NAMALWA (cell line): ENCODE measurements around the gene PRDX2.
A peak's percentile ranks its signal among the peaks of the same experiment; 100 is the strongest.
"Not testable (repeated sequence)": the region's sequence is repeated elsewhere in the genome, so short reads cannot be mapped to it uniquely, and the experiment has no call there.

Experiments used
- DNase-seq: peaks from one replicate; pipeline ENCODE4 v3.0.0-alpha.2; 2015; ENCODE audit warnings: low spot score

PRDX2 gene

DNA sequence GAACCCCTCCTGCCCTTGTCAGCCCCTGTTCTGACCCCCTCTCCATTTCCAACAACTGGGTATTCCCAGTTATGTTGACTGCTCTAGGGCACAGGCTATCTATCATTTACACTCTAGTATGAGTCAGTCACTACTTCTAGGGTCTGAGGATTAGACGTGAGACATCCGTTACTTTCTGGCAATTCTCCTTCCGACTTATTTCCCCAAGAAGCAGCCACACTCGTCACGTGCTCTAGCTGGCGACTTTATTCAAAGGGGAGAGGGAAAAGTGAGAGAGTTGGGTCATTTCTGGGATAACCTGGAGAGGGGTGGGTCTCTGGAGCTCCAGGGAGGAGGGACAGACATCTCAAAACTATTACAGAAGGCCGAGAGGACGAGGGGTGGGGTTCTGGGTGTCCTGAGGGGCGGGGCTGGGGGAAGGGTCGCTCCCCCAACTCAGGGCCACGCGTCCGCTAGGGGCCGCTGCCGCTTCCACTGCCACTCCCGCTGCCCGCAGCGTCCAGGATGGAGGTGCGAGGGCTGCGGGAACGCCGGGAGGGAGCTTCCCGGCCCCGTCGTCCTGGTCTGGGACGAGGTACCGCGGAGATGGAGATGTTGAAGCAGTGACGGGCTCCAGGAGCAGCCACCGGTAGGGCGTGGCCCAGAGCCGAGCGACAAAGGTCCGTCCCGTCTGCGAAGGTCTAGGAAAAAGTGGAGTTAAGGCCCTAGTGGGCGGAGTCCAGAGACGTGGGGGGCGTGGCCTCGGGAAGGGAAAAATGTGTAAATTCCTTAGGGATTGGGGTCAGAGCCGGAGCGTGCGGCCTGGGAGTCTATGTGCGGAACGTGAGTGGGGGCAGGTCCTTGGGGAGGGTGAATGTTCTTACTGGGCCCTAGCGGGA lies 23.9 kb upstream of the PRDX2 start:
- no peak for DNase-seq

DNA sequence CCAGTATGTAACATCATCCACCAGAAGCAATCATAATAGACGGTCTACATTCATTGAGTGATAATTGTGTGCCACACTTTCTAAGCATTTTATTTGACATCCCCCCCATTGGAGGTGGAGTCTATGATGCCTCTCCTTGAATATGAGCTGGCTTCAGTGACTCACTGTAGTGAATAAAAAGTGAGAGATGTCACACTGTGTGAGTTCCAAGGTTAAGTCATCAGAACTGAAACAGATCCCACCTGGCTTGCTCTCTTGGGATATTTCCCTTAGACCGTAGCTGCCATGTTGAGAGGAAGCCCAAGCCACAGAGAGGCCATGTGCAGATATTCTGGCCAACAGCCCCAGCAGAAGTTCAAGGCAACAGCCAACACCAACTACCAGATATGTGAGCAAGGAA lies 20.2 kb upstream of the PRDX2 start:
- peak; percentile 28 for DNase-seq

DNA sequence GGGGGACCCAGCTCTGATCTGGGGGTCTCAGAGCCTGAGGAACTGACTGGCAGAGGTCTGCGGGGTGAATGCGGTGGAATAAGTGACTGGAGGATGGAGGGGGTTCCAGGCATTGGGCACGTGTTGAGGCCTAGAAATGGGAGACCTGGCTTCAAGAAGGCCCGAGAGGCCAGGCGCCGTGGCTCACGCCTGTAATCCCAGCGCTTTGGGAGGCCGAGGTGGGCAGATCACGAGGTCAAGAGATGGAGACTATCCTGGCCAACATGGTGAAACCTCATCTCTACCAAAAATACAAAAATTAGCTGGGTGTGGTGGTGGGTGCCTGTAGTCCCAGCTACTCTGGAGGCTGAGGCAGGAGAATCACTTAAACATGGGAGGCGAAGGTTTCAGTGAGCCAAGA lies 16.2 kb upstream of the PRDX2 start:
- not testable (repeated sequence) for DNase-seq

DNA sequence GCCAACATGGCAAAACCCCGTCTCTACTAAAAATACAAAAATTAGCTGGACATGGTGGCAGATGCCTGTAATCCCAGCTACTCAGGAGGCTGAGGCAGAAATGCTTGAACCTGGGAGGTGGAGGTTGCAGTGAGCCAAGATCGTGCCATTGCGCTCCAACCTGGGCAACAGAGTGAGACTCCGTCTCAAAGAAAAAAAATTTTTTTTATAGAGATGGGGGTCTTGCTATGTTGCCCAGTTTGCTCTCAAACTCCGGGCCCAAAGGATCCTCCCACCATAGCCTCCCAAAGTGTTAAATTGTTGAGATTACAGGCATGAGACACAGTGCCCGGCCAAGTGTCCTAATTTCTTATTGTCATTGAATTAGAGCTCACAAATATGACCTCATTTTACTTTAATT lies 15.6 kb upstream of the PRDX2 start:
- DNase-seq: not testable (repeated sequence)

DNA sequence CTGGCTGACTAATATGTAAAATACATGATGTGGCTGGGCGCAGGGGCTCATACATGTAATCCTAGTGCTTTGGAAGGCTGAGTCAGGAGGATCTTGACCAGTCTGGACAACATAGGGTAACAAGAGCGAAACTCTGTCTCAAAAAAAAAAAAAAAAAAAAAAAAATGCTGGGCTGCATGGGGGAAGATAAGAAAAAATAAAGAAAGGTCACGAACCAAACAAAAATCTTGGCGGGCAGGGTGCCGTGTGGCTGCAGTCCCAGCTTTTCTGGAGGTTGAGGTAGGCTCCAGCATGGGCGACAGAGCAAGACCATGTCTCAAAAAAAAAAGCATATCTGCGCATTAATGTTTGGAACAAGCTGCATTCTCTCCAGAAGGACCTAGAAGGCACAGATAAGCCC lies 13.5 kb upstream of the PRDX2 start:
- no peak for DNase-seq

DNA sequence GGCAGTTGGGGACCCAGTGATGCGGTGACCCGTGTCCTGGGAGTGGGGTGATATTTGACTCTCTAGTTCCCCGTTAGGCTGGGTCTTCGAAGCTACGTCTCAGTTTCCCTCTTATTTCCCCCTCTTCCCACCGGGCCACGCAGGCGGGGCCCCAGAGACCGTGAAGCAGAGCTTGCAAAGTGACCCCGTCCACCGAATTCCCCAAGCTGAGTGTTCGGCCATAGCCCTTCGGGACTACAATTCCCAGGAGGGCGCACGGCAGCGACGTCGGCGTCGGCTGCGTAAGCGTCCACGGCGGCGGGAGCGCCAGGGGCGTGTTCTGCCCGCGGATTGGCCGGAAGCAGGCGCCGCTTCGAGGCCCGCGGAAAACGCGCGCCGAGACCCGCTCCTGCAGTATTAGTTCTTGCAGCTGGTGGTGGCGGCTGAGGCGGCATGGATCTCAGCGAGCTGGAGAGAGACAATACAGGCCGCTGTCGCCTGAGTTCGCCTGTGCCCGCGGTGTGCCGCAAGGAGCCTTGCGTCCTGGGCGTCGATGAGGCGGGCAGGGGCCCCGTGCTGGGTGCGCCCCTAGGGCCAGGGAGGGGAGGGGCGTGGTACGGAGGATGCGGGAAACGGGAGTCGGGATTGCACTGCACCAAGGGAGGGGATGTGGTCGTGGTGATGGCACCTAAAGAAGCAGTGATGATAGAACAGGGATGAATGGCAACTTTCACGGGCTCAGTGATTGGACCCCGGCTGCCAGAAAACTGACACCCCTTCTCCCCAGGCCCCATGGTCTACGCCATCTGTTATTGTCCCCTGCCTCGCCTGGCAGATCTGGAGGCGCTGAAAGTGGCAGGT lies 4.9 kb upstream of the PRDX2 start, which contains the start of gene RNASEH2A:
Gene RNASEH2A, plus strand, starts transcription at position 343 of the 840 bp plus-strand sequence. Its CDS starts 90 bp downstream, at position 433.
- DNase-seq: peak; percentile 92

DNA sequence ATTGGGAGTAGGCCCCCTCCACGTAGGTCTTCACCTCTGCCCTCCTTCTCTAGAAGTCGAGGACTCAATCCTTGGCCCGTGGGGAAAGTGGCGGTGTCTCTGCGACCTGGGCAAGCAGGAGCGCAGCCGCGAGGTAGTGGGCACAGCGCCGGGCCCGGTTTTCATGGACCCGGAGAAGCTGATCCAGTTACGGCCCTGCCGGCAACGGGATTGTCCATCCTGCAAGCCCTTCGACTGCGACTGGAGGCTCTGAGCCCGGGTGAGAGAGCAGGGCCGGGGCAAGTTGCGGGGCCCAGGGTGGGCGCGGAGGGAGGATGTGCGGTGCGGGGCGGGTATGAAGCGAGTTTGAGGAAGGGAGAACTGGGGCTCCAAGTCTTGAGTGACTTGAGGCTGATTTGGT lies 2.5 kb upstream of the PRDX2 start:
- no peak for DNase-seq

DNA sequence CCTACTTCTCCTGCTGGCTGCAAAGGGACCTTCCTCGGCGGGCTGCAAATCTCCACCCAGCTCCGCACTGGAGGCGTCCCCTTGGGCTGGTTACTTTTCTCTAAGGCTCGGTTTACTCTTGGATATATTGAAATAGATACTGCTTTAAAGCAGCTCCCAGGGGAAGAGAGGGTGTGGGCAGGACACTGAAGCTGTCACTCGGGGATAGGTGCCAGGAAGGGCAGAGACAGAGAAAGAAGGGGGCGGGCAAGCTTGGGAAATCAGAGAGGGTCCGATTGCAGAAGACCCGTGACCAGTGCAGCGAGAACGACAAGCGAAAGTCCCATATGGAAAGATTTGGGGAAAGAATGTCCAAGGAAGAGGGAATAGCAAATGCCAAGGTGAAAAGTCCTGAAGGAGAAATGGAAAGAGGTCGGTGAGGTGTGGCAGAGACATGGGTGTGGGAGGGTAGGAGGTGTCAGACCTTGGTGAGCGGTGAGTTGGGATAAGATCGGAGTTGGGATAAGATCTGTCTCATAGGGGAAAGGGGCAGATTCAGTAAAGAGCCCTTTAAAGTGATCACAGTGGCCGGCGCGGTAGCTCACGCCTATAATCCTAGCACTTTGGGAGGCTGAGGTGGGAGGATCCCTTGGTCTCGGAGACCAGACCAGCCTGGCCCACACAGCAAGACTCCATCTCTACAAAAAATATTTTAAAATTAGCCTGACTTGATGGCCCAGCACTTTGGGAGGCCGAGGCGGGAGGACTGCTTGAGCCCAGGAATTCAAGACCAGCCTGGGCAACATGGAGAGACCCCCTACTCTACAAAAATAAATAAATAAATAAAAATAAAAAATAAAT lies 887 bp upstream of the PRDX2 start:
- no peak for DNase-seq

DNA sequence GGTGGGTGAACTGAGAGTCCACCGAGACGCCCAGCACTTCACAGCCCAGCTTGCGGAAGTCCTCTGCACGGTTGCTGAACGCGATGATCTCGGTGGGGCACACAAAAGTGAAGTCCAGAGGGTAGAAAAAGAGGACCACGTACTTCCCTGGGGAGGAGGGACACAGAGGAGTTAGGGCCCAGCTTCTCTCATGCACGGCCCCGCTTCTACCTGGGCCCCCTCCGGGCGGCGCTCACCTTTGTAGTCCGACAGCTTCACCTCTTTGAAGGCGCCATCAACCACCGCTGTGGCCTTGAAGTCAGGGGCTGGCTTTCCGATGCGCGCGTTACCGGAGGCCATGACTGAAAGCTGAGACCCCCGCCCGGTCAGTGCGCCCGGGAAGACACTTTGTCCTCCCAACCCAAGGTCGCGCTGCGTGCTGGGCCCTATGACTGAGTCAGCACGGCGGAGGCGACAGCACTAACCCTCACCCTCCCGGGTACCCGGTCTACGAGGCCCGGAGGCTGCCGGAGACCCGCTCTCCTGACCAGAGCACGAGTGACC lies 606 bp downstream of the PRDX2 start:
- no peak for DNase-seq

DNA sequence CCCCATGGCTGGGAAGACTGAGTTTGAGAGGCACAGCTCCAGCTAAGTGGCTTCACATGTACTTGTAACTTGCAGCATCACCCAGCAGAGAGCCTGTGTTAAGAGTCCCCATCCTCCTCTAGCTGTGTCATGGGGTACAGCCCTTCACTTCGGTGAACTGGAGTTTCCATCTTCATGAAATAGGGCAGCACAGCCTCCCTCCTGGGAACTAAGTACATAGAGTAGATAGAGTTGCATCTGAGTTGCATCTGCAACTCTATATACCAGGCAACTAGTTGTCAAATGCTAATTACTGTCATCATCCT lies 1.2 kb downstream of the PRDX2 start:
- DNase-seq: no peak

DNA sequence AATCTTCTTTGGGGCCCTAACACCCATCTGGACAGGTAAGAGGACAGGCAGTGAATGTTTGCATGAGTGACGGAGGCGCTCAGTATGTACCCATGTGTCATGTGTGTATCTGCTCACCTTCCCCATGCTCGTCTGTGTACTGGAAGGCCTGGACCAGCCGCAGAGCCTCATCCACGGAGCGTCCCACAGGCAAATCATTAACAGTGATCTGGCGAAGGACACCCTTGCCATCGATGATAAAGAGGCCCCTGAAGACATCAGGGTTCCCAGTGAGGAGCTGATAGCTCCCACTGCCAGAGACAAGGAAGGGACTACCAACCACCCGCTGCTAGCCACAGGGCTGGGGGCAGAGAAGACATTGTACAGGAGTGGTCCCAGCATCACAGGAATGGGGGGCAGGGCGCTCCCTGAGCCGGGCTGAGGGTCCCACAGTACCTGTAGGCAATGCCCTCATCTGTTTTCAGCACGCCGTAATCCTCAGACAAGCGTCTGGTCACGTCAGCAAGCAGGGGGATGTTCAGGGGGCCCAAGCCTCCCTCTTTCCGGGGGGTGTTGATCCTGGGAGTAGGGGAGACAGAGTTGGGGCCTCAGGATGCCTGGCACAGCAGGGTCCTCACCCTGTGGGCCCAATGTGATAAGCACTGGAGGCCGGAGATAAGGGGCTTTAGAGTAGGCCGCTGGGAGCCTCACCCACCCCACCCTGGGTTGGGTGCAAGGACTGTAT lies 1.7 kb downstream of the PRDX2 start:
- DNase-seq: no peak

DNA sequence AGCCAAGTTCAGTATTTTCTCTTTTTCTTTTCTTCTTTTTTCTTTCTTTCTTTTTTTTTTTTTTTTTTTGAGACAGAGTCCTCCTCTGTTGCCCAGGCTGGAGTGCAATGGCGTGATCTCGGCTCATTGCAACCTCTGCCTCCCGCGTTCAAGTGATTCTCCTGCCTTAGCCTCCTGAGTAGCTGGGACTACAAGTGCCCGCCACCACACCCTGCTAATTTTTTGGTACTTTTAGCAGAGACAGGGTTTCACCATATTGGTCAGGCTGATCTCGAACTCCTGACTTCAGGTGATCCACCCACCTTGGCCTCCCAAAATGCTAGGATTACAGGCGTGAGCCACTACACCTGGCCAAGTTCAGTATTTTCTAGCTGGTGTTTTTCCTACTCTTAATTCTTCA lies 4.0 kb downstream of the PRDX2 start:
- DNase-seq: not testable (repeated sequence)

DNA sequence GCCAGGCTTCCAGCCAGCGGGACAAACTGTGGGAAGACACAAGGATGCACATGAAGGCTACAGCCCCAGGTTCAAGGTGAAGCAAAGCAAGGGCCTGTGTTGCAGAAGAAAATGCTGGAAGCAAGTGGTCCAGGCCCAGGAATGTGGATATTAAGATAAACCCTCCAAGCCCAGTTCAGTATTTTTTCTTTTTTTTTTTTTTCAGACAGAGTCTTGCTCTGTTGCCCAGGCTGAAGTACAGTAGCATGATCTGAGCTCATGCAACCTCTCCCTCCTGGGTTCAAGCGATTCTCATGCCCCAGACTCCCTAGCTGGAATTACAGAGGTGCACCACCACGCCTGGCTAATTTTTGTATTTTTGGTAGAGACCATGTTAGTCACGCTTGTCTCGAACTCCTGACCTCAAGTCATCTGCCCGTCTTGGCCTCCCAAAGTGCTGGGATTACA lies 4.4 kb downstream of the PRDX2 start:
- no peak for DNase-seq

DNA sequence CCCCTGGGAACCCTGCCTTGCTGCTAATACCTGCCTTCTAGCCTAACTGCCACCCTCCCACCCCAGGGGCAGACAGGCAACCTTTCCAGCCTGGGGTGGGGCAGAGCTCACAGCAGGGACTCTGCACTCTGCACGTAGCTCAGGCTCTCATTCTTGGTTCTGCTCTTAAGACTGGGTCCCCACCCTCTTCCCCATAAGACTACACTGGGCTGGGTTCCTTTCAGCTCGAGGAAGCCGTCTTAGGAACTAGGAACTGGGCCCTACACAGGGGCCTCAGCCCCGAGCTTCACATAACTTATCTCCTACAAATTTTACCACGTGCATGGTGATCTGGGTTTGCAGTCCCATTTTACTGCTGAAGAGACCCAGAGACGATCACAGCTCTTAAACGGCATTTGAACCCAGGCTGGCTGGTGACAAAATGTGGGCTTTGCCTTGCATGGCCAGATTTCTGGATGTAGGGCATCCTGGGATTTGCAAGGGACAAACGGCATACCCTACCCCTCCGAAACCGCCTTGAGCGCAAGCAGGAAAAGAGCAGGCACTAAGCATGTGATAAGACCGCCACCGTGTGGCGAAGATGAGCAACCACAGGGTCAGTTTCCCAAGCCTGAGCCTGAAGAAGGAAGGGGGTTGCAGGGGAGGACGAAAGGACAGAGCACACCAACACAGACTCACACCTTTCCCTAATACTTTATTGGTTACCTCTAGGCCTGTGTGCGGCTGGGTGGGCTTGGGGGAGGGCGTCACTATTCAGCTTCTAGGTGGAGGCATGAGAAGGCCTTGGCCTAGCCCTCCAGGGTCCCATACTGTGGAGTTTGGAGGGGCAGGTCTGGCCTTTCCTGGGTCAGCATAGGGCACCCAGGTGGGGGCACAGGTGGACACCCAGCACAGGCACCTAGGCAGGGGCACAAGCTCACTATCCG lies 5.2 kb downstream of the PRDX2 start:
- peak; percentile 89 for DNase-seq

DNA sequence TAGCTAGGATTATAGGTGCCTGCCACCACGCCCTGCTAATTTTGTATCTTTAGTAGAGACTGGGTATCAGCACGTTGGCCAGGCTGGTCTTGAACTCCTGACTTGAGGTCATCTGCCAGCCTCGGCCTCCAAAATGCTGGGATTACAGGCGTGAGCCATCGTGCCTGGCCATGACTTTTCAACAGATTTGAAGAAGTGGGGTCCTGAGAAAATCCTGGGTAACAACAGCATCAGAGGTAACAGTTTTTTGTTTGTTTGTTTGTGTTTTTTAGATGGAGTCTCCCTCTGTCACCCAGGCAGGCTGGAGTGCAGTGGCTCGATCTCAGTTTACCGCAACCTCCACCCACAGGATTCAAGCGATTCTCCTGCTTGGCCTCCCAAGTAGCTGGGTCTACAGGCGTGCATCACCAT lies 6.6 kb downstream of the PRDX2 start:
- DNase-seq: no peak

DNA sequence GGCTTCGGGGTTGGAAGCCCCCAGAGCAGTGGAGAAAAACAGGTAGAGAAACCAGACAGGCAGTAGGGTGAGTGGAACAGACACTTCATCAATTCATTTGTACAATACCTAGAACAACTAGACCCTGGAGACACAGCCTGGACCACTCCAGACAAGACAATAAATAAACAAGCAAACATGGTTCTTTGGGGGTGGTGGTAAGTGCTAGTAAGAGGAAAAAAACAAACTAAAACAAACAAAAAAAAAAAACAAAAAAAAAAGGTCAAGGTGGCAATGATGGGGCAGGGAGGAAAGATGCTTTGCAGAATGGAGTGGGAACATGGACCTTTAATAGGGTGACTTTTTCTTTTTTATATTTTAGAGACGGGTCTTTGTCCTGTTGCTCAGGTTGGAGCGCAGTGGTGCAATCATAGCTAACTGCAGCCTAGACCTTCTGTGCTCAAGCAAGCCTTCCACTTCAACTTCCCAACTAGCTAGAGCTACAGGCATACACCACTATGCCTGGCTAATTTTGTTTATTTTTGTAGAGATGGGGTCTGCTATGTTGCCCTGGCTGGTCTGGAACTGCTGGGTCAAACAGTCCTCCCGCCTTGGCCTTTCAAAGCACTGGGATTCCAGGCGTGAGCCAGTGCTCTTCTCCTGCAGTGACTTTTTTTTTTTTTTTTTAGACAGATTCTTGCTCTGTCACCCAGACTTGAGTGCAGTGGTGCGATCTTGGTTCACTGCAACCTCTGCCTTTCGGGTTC lies 7.2 kb downstream of the PRDX2 start:
- no peak for DNase-seq

DNA sequence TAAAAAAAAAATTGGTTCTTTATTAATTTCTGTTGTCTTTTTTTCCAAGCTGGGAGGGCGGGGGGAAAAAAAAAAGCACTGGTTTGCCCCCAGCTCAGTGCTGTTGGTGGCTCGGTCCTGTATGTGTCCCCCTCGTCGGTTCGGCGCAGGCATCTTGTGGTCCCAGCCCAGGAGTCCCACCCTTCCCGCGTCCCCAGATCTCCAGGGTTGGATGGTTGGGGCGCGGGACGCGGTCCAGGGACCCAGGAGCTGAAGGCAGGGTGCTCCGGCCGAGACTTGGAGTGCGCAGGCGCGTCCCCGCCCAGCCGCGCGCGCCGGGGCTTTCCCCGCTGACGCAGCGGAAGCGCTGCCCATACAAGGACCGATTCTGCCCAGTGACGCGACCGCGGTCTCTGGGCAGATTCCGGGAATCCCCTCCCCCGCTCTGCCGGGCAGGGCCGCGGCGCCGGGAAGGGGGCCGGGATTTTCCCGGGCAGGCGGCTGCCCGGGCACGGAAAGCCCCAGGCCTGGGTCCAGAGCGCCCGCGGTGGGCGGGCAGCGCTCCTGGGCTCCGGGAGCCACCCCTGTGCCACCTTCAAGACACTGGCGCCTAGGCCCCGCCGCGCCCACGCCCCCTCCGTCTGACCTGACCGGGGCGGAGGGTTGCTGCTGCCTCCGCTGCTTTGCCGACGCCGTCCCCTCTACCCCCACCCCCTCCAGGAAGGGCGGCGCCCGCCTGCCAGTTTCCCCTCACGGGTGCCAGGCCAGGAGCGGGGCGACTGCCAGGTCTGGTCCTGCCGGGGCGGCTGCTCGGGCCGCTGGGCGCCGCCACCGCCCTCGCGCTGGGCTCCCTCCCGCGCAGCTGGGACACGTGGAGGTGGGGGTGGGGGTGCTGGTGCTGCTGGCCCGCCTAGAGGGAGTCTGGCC lies 8.1 kb downstream of the PRDX2 start:
- peak; percentile 95 for DNase-seq

DNA sequence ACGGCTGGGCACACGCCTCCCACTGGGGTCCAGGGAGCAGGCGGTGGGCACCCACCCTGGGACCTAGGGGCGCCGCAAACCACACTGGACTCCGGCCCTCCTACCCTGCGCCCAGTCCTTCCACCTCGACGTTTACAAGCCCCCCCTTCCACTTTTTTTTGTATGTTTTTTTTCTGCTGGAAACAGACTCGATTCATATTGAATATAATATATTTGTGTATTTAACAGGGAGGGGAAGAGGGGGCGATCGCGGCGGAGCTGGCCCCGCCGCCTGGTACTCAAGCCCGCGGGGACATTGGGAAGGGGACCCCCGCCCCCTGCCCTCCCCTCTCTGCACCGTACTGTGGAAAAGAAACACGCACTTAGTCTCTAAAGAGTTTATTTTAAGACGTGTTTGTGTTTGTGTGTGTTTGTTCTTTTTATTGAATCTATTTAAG lies 8.7 kb downstream of the PRDX2 start:
- DNase-seq: no peak
